Stimulated activated CD4-positive, alpha-beta T cell treated with anti-CD3 and anti-CD28 coated beads, TNF-alpha, amount 100 ng/mL, for 24 hours (primary cell): Measurements from ENCODE around the gene BOD1L1.

ENCODE experiments used
- DNase-seq, 3 experiments: peaks; one replicate each; pipeline ENCODE4 v3.0.0-alpha.2; 2020; ENCODE audit warnings: low read depth in 3 of 3

Gene BOD1L1

GRCh38 chr4:13539619-13540445, 87.7 kb downstream of the BOD1L1 start:
- no peak for DNase-seq

- DNase-seq, result no peak
Observed at GRCh38 chr4:13539047-13539618, 88.4 kb downstream of the BOD1L1 start.

DNA sequence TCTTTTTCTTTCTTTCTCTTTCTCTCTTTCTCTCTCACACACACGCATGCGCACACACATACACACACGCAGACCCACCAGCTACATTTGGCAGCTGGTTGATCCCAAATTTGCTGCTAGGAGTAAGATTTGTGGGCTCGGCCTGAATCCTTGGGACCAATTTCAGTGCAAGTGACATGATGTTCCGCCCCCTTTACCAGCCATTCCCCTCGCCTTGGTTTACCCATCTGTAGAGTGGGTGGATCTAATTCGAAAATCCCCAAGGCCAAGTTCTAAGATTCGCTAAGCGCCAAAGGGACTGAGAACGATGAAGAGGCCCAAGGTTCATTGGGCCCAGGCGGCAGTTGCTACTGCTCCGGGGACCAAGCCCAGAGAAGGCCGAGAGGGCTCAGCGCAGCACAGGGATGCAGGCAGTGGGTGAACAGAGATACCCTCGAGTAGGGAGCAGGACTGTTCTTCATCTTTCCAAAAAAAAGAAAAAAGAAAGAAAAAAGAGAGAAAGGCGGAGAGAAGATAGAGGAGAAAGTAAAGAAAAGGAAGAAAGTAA, 89.0 kb downstream of the BOD1L1 start:
- DNase-seq, result no peak

DNA sequence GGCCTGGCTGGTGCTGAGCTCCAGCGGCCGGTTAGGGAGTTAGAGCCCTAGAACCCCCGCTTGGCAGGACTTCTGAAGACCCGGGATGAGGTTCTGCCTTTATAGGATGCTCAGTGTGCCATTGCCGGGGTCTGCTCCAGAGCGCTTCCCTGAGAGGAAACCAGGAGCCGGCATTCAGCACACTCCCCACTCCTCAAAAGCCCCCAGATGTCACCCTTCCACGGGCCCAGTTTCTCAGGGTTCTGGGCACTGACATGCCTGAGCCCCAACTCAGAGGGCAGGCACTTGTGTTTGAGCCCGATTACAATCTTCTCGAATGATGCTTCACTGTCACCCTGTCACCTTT, 89.7 kb downstream of the BOD1L1 start:
- DNase-seq, result no peak

DNA sequence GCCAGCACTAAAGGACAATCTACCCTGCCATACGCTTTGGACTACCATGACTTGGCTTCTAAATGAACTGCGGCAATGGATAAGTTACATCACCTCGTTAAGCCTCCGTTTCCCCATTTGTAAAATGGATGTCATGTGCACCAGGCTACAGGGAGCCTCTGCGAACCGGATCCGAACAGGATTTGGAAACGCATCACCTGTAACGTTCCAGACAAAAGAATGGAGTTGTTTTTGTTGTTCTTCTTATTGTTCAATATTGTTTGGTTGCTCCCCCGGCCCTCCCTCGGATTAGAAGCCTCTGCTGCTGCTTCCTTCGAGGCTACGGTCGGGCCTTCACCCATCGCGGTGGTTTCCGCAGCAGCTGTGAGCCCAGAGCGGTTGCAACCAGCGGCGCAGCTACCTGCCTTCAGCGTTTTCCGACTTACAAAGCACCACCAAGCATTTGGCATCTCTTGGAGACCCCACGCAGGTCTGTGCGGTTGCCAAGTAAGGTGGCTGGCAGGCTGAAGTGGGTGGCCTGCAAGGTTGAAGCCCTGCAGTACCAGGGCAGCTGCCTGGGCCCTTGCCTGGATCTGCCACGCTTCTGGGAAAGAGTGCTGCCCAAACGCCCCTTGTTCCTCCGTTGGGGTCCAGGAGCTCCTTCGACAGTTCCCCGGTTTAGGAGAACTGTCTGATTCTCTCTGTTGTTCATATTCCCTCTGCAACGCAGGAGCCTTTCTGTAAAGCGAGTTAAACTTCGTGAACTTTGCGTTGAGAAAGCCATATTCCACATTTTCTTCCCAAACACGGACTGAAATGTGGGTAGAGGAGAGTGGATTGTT, 90.3 kb downstream of the BOD1L1 start:
- DNase-seq, result no peak

GRCh38 chr4:13536607-13537006, 90.9 kb downstream of the BOD1L1 start:
- no peak for DNase-seq

DNA sequence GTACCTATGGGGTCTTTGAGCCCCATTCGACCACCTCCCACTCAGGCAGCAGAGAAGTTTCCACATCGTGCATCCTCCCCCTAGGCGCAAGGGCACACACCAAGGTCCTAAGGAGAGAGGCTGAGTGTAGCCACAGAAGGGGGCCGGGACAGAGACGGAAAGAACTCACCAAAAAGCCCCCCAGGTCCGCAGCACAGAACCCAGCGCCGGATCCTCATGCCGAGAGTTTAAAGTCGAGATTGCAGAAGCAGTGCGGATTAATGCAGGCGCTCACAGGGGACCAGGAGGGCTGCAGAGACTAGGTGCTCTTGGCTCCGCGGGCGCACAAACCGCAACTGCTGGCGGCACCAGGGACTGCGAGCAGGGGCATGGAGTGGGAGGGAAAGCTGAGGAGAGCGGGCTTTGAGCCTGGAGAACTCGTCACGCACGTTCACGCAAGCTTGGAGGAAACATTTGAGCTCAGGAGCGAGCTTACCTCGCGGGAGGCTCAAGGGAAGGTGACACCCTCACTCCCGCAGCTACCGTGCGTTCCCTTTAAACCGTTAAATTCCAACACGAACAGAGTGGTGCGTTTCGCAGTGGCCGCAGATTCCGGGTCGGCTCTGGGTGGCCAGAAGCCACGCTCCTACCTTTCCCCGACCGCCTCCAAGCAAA, 91.7 kb downstream of the BOD1L1 start:
- no peak for DNase-seq

- no peak for DNase-seq
Observed at GRCh38 chr4:13535118-13535517, 92.4 kb downstream of the BOD1L1 start.

DNA sequence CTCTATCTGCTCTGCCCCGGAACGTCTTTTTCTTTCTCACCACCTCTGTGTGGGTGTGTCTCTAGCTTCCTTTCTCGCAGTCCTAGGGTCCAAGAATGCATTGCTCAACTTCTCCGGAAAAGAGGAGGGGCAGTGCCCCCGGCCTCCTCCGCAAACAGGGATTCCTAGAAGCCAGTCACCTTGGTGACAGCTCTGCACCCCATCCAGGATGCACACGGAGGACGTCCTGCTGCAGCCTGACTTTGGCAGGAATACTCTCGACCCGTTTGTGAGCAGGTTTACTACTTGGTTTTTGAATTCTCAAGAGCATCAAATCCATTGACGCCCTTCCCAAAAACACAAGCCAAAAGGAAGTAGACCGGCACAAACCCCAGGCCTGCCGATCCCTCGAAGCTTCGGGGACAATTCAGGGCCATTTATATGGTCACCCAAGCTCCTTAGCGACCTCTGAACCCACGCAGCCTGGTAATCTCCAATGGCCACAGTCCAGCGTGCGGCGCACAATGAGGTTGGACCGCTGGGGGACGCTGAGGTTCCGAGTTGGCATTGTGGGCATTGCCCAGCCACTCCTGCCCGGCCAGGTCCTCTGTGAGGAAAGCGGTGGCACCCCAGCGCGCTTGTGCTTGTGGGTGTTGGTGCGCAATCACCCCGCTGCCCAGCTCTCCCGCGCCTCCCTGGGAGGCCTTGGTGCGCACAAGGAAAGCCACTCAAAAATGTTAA, 93.0 kb downstream of the BOD1L1 start:
- no peak for DNase-seq

- DNase-seq, result no peak
Observed at GRCh38 chr4:13533670-13534343, 93.7 kb downstream of the BOD1L1 start.

DNA sequence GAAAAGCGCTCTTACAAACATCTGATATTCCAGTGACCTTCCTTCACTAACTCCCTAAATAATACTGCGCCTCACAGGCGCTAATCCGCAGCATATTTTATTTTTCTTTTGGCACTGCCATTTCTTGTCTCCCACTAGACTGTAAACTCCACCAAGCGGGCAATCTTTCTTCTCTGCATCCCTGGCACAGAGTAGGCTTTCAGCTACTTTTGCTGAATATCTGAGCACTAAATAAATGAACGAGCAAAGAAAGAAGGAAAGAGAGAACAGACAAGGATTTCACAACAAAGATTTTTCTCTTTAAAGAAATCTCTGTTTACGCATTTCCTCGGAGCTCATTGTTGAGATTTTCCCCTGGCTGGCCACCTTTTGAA, 95.9 kb downstream of the BOD1L1 start:
- no peak for DNase-seq

DNA sequence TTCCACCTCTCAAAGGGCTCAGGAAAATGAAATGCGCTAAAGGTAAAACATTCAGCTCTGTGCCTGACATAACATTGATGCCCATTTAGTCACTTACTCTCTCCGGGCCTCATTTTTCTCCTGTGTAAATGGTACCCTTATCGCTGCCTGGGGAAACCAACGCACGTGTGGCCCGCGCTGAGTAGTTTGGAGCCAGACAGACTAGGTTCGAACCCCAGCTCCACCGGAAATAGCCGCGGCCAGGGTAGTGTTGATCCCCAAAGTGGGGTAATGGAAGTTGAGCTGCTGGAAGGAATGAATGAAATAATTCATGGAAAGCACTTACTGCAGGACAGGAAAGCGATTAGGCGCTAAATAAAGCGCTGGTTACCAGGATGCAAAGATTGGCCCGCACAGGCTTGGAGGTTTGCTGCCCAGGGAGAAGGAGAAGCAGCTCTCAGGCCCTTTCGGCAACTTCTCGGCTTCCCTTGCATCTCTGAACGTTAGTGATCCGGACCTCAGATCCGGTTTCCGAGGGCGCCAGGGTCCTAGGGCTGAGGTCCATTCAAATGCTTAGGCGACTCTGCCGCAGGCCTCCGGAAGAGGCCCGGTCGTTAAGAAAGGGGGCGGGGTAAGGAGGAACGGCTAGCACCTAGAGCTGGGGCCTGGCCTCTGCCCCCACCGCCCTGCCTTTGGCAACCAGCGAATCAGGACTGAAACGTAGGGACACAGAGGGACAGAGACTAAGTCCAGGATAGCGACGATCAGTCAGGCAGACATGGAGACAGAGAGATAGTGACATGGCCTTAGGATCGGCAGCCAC, 96.5 kb downstream of the BOD1L1 start:
- DNase-seq, result no peak

DNA sequence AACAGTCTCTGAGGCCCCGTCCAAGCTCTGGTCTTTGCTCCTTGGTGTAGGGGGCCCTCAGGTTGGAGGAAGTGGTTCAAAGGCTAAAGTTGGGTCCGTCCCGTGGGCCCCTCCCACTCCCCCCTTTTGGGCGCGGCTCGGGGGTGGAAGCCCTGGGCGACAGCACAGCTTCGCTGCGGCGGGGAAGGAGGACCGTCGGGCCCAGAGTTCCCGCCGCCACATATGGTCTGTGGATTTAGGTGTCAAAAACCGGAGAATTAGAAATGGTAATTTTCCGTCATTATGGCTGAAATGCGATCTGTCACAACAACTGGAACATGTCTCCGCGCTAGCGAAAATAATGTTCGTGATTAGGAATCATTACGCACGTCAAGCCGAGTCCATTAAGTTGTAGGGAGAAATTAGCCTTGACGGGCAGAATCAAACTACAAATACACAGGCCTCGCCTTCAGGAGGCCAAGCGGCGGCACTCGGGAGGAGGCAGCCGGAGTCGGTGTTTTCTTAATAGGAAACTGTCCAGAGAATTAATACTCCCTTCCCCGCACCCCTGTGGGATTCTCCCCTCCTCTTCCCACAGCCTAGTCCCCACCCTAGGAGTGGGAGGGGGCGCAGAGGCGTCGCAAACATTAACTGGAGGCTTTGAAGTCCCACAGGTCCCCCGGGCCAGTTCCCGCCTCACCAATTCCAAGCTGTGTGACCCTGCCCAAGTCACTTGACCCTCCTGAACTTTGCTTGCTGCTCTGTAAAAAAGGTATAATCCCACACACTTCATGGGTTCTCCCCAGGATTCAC, 98.2 kb downstream of the BOD1L1 start:
- DNase-seq, result no peak

DNA sequence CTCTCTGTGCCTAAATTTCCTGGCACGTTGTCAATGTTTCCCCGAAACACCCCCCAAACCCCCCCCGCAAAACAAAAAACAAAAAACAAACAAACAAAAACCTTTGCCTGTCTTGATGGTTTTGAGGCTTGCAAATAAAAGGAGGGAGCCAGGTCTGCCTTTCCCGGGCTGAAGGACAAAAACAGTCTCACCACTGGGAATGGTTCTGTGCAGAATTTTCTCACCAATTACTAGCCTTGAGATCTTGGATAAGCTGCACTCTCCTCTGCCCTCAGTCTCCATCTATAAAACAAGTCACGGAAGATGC, 98.8 kb downstream of the BOD1L1 start:
- DNase-seq, result no peak

GRCh38 chr4:13527981-13528820, 99.3 kb downstream of the BOD1L1 start:
- DNase-seq, result no peak

DNA sequence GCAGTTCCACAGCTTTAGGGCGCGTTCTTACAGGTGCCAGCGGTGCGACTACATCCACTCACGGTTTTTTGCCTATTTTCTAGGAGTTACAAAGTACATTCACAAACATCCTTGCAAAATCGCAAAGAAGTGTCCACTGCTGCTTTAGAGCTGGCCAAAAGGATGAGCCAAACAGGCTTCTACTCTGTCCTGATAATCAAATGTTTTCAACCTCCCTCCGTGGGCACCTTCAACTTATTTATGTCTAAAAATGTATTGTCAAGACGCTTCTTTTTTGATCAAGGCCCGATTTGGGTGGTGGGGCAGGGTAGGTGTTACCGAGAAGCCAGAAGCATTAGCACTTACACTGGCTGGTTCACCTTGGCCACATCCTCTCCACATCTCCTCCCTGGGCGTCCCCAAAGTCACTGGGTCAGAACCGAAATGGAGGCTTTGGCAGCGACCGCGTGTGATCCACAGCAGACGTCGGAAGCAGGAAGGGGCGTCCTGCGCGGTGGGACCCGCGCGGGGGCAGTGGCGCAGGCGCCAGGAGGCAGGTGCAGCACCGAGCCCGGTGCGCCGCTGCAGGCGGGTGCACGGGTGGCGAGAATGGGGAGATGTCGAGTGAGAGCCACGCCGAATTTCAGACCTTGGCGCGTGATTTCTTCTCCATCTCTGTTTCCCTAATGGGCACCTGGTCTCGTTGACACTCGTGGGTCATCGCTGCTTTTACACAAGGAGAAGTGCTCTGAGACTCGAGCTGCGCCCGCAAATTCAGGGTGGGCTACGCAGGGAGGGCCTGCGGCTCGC, 100.1 kb downstream of the BOD1L1 start:
- no peak for DNase-seq

DNA sequence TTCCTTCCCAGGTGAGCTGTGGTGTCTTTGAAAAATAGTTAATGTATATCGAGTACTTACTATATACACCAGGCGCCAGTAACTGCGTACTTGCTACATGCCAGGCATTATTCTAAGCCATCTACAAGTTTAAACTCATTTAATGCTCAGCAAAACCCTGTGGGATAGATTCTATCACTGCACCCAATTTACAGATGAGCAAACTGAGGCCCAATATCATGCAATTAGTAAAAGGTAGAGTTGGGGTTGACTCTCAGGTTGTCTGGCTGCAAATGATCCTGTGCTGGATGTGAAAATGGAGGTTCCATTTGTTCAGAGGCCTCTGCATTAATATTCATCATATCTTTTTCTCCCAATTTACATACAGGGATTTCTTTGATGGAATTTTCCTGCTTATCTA, 100.9 kb downstream of the BOD1L1 start:
- no peak for DNase-seq
